Measurements from ENCODE around the gene LRMDA. TPM values are rescaled to one million over a fixed set of nuclear protein-coding genes. Genes with fewer than 3 reads are reported as not detected.

Gene LRMDA
- total and polyA plus RNA-seq, 2 of the 13 experiments (the other 11 are each of a cell fraction or from before 2014, with no cell fraction given), result 13.4 to 22.0 TPM

GRCh38 chr10:76555067-76555670 lies 1123.7 kb downstream of the LRMDA start (continued):
- TF ChIP-seq ZNF407 (CRISPR knock-in tag; IDR thresholded peaks at IDR 0.05; ENCODE audit: not compliant biosample characterization), result no peak
- TF ChIP-seq, protein P1, sequence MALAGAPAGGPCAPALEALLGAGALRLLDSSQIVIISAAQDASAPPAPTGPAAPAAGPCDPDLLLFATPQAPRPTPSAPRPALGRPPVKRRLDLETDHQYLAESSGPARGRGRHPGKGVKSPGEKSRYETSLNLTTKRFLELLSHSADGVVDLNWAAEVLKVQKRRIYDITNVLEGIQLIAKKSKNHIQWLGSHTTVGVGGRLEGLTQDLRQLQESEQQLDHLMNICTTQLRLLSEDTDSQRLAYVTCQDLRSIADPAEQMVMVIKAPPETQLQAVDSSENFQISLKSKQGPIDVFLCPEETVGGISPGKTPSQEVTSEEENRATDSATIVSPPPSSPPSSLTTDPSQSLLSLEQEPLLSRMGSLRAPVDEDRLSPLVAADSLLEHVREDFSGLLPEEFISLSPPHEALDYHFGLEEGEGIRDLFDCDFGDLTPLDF (CRISPR knock-in tag; IDR thresholded peaks at IDR 0.05), result no peak
- no peak for TF ChIP-seq ZNF136 (CRISPR knock-in tag; IDR thresholded peaks at IDR 0.05; ENCODE audit: low read depth)

All from HepG2 (cell line).